Brain microvascular endothelial cell (primary cell): ENCODE measurements around the gene PLA2G6.

ENCODE experiments used
- DNase-seq: peaks from one replicate; pipeline ENCODE4 v3.0.0-alpha.2; 2020
- H3K27ac ChIP-seq: fragments of 250-450 bp; sonication (Bioruptor Pico); 2 replicates; pipeline ENCODE4 v1.5.1; 2020; ENCODE audit warnings: mild to moderate bottlenecking, moderate library complexity
- H3K27me3 ChIP-seq: fragments of 250-450 bp; sonication (Bioruptor Pico); replicated peaks from 2 replicates; pipeline ENCODE4 v1.5.1; 2020; ENCODE audit warnings: mild to moderate bottlenecking
- H3K36me3 ChIP-seq: fragments of 250-450 bp; sonication (Bioruptor Pico); replicated peaks from 2 replicates; pipeline ENCODE4 v1.5.1; 2020; ENCODE audit warnings: mild to moderate bottlenecking
- H3K4me3 ChIP-seq: 2 replicates; pipeline ENCODE4 v1.5.1; 2011; ENCODE audit warnings: low read depth, mild to moderate bottlenecking, control low read depth, low read length, moderate library complexity
- CTCF ChIP-seq: IDR thresholded peaks from 2 replicates; pipeline ENCODE4 v1.5.1; 2011; ENCODE audit warnings: low read depth, mild to moderate bottlenecking, moderate library complexity, low read length, control low read depth, inconsistent platforms; ENCODE audit errors: missing control alignments
- in situ Hi-C: cut with HindIII; loops from 2 replicates; pipeline ENCODE4 v1.10.0; 2017; ENCODE audit warnings: low sequenced_read_pairs, low pct_ligation_motif_present

PLA2G6 gene

GRCh38 chr22:38138961-38139360 is 42.7 kb downstream of the PLA2G6 start:
- in situ Hi-C loops = no loop called here
- H3K27ac ChIP-seq = no peak overlapping the region

GRCh38 chr22:38137876-38138687 is 43.5 kb downstream of the PLA2G6 start:
- in situ Hi-C loops = no loop called here
- DNase-seq = no peak

More at GRCh38 chr22:38138961-38139360, 42.7 kb downstream of the PLA2G6 start:
- no peak for TF ChIP-seq CTCF
- no peak for DNase-seq
- no peak overlapping the region for H3K4me3 ChIP-seq
- H3K36me3 ChIP-seq = no peaks in the 10 kb centered on the region
- no peaks in the 10 kb centered on the region for H3K27me3 ChIP-seq

GRCh38 chr22:38136607-38137006 is 45.0 kb downstream of the PLA2G6 start:
- Histone ChIP-seq H3K36me3 (no peaks in the 10 kb centered on the region), H3K4me3 (no peak overlapping the region), H3K27me3 (no peaks in the 10 kb centered on the region), H3K27ac (no peak overlapping the region)
- in situ Hi-C loops = no loop called here
- DNase-seq = no peak
- TF ChIP-seq CTCF = no peak

More at GRCh38 chr22:38137876-38138687, 43.5 kb downstream of the PLA2G6 start:
- Histone ChIP-seq H3K27me3 (no peaks in the 10 kb centered on the region), H3K4me3 (no peak overlapping the region), H3K36me3 (no peaks in the 10 kb centered on the region), H3K27ac (no peak overlapping the region)
- no peak for TF ChIP-seq CTCF

GRCh38 chr22:38135133-38135706 is 46.4 kb downstream of the PLA2G6 start:
- Histone ChIP-seq H3K36me3 (no peaks in the 10 kb centered on the region), H3K27ac (no peak overlapping the region), H3K4me3 (no peak overlapping the region), H3K27me3 (no peaks in the 10 kb centered on the region)
- no peak for TF ChIP-seq CTCF
- DNase-seq = peak; percentile 81
- in situ Hi-C loops = no loop called here

- no peaks in the 10 kb centered on the region for H3K27me3 ChIP-seq
- no peak overlapping the region for H3K4me3 ChIP-seq
- no peak for DNase-seq
- in situ Hi-C loops = no loop called here
- no peak for TF ChIP-seq CTCF
- no peaks in the 10 kb centered on the region for H3K36me3 ChIP-seq
- H3K27ac ChIP-seq = no peak overlapping the region
Observed at GRCh38 chr22:38133331-38133730, 48.3 kb downstream of the PLA2G6 start.

- no peak overlapping the region for H3K27ac ChIP-seq
- H3K36me3 ChIP-seq = no peaks in the 10 kb centered on the region
- no peaks in the 10 kb centered on the region for H3K27me3 ChIP-seq
- in situ Hi-C loops = no loop called here
- no peak for DNase-seq
- TF ChIP-seq CTCF = no peak
- no peak overlapping the region for H3K4me3 ChIP-seq
Observed at GRCh38 chr22:38132794-38133193, 48.8 kb downstream of the PLA2G6 start.
